HepG2 (cell line): ENCODE results near the gene FIBIN. TPM values are rescaled to one million over a fixed set of nuclear protein-coding genes. Genes with fewer than 3 reads are reported as not detected.

Experiments
- ATAC-seq: fragments of 200-7000 bp; cut with Tn5 transposase; 3 replicates; pipeline ENCODE4 v1.9.1; 2020; ENCODE audit warnings: mild to moderate bottlenecking, moderate library complexity
- BruUV-seq: library from RNA; stranded (reverse); fragments of 400-500 nt; replicated peaks from 2 replicates; lab custom pipeline; 2021; lab: Mats Ljungman, UMichigan
- CTCF ChIA-PET: fragments of 300-600 bp; formaldehyde crosslinking; extraction: SDS; loops from one replicate; lab custom pipeline; 2021; ENCODE audit warnings: low total read pairs, inconsistent platforms, low intra/inter-chr PET ratio; lab: Yijun Ruan, JAX
- POLR2A ChIA-PET: fragments of 350-600 bp; sonication (Branson Sonifier 250); formaldehyde crosslinking; loops from one replicate; lab custom pipeline; 2020; ENCODE audit warnings: antibody characterized with exemption, inconsistent platforms; lab: Yijun Ruan, JAX
- DNase-seq: peaks from one replicate; pipeline ENCODE4 v3.0.0-alpha.2; 2015; ENCODE audit warnings: low spot score
- FAIRE-seq: peaks from 3 replicates; lab custom pipeline; 2011; peaks lifted over from hg19 to GRCh38; lab: Jason Lieb, UNC
- H2AFZ ChIP-seq: one replicate; pipeline ENCODE4 v1.6.1; 2011; ENCODE audit warnings: low read length, inconsistent platforms
- H3K27ac ChIP-seq: fragments of 300-600 bp; 3 replicates; pipeline ENCODE4 v1.8.0; 2011; ENCODE audit warnings: mixed run types, mild to moderate bottlenecking, mixed read lengths, low read length, inconsistent platforms; ENCODE audit not compliant: insufficient read depth; ENCODE audit errors: extremely low read length
- H3K27me3 ChIP-seq, 2 experiments: fragments of 200-600 bp in 1 of 2; 2 replicates in 1 of 2; 3 replicates in 1 of 2; pipeline versions ENCODE4 v1.6.0 to v1.8.0; 2011; ENCODE audit warnings: low read length in 2 of 2, mild to moderate bottlenecking in 2 of 2, moderate library complexity in 2 of 2, inconsistent platforms in 1 of 2; ENCODE audit not compliant: insufficient read depth in 2 of 2, control insufficient read depth in 1 of 2
- H3K36me3 ChIP-seq, 2 experiments: fragments of 200-600 bp in 1 of 2; replicated peaks in 1 of 2; 2 replicates in 1 of 2; 3 replicates in 1 of 2; pipeline versions ENCODE4 v1.5.1 to v1.8.0; 2011; ENCODE audit warnings: low read length in 2 of 2, inconsistent platforms in 1 of 2; ENCODE audit not compliant: insufficient read depth in 2 of 2, control insufficient read depth in 1 of 2
- H3K4me1 ChIP-seq: 2 replicates; pipeline ENCODE4 v1.5.1; 2012; ENCODE audit warnings: low read length, inconsistent platforms; ENCODE audit not compliant: insufficient read depth
- H3K4me2 ChIP-seq: 2 replicates; pipeline ENCODE4 v1.6.0; 2011; ENCODE audit warnings: low read depth, low read length, inconsistent platforms
- H3K4me3 ChIP-seq, 3 experiments: fragments of 200-600 bp in 1 of 3; sonication (generic), shearing (Covaris generic) in 1 of 3; replicated peaks in 1 of 3; 2 replicates each; pipeline ENCODE4 v1.5.1; 2011 to 2016; ENCODE audit warnings: low read length in 3 of 3, inconsistent platforms in 2 of 3, low read depth in 2 of 3, mild to moderate bottlenecking in 2 of 3, control low read depth in 1 of 3, mixed read lengths in 1 of 3; ENCODE audit not compliant: insufficient read depth in 1 of 3
- H3K79me2 ChIP-seq: one replicate; pipeline ENCODE4 v1.6.1; 2011; ENCODE audit warnings: low read length, inconsistent platforms; ENCODE audit not compliant: insufficient read depth
- H3K9ac ChIP-seq: 2 replicates; pipeline ENCODE4 v1.6.0; 2011; ENCODE audit warnings: mild to moderate bottlenecking, low read depth, low read length, inconsistent platforms; ENCODE audit not compliant: insufficient read depth
- H3K9me3 ChIP-seq: 2 replicates; pipeline ENCODE4 v1.5.1; 2012; ENCODE audit warnings: mild to moderate bottlenecking, low read length
- H4K20me1 ChIP-seq: 2 replicates; pipeline ENCODE4 v1.6.0; 2011; ENCODE audit warnings: inconsistent platforms, mild to moderate bottlenecking, low read length, moderate library complexity; ENCODE audit not compliant: insufficient read depth
- EHMT2 ChIP-seq: fragments of 200-600 bp; sonication (generic); IDR thresholded peaks from 2 replicates; pipeline ENCODE4 v1.7.0; 2017; ENCODE audit warnings: antibody characterized with exemption, low read depth, low read length, borderline replicate concordance
- EZH2 ChIP-seq: conservative IDR thresholded peaks from 2 replicates; pipeline ENCODE4 v1.6.1; 2012; ENCODE audit warnings: mild to moderate bottlenecking, low read depth, low read length, moderate library complexity
- MED1 ChIP-seq: sonication (generic); formaldehyde crosslinking; IDR thresholded peaks from 2 replicates; pipeline ENCODE4 v1.4.0; 2020; ENCODE audit warnings: missing genetic modification reagents
- PBX3 ChIP-seq: sonication (generic); formaldehyde crosslinking; IDR thresholded peaks from 2 replicates; pipeline ENCODE4 v1.8.1; 2023; ENCODE audit warnings: missing genetic modification reagents, inconsistent platforms, borderline replicate concordance
- SRSF4 ChIP-seq: fragments of 200-400 bp; formaldehyde crosslinking; IDR thresholded peaks from one replicate; pipeline ENCODE4 v1.6.1; 2018; ENCODE audit warnings: mild to moderate bottlenecking, low read depth, low read length, moderate library complexity; ENCODE audit not compliant: poor library complexity, severe bottlenecking
- ZNF160 ChIP-seq: sonication (generic); formaldehyde crosslinking; IDR thresholded peaks from 2 replicates; pipeline ENCODE4 v1.8.0; 2022; ENCODE audit warnings: mild to moderate bottlenecking, inconsistent platforms, missing genetic modification reagents
- ZNF263 ChIP-seq: sonication (generic); formaldehyde crosslinking; IDR thresholded peaks from 2 replicates; pipeline ENCODE4 v1.4.0; 2020; ENCODE audit warnings: missing genetic modification reagents
- ZNF724P ChIP-seq: sonication (generic); formaldehyde crosslinking; IDR thresholded peaks from 2 replicates; pipeline ENCODE4 v1.8.0; 2022; ENCODE audit warnings: missing genetic modification reagents, borderline replicate concordance
- WGBS: methylation state at CpG from one replicate; pipeline ENCODE4 v1.1.6; 2017; ENCODE audit warnings: low lambda C conversion rate; 5-methylcytosine and 5-hydroxymethylcytosine counted together
- in situ Hi-C: cut with HindIII; loops from 2 replicates; pipeline ENCODE4 v1.10.0; 2017; ENCODE audit warnings: low pct_unique_long_range_greater_than_20kb; ENCODE audit not compliant: extremely low pct_ligation_motif_present
- intact Hi-C: fragments of 100-400 bp; cut with micrococcal nuclease; formaldehyde crosslinking; loops from one replicate; pipeline ENCODE4 v1.10.0; 2022; ENCODE audit not compliant: unreplicated experiment
- polyA plus RNA-seq, 8 experiments: library from polyadenylated mRNA; depleted of rRNA in 3 of 8; stranded (reverse) in 7 of 8; unstranded in 1 of 8; fragments of >200 nt; fragmentation: Illumina TruSeq in 4 of 8; extraction: Trizol in 4 of 8; gene quantifications; 2 replicates each; pipeline versions ENCODE4 v1.2.1 to v1.2.3, GENCODE V29; 2011 to 2016; ENCODE audit warnings: low read depth in 4 of 8, missing spikeins in 1 of 8, mixed read lengths in 1 of 8; ENCODE audit not compliant: insufficient read depth in 1 of 8
- total RNA-seq, 5 experiments: library from RNA; depleted of rRNA; stranded (reverse); fragments of >200 nt; fragmentation: Illumina TruSeq; extraction: Trizol; gene quantifications; 2 replicates each; pipeline ENCODE4 v1.2.3, GENCODE V29; 2016; ENCODE audit warnings: low read depth in 1 of 5
- TF ChIP-seq, protein P1 (sequence below): sonication (generic); formaldehyde crosslinking; IDR thresholded peaks from 2 replicates; pipeline ENCODE4 v1.8.1; 2023; ENCODE audit warnings: mild to moderate bottlenecking, missing genetic modification reagents, borderline replicate concordance
- TF ChIP-seq, protein P2 (sequence below): sonication (generic); formaldehyde crosslinking; IDR thresholded peaks from 2 replicates; pipeline ENCODE4 v1.9.0; 2021; ENCODE audit warnings: missing genetic modification reagents, mild to moderate bottlenecking, borderline replicate concordance

FIBIN gene
- total and polyA plus RNA-seq, 2 of the 13 experiments (the other 11 are each of a cell fraction or from before 2014, with no cell fraction given): not detected

- H3K4me3 ChIP-seq: no peak overlapping the region
- FAIRE-seq (no peak), ATAC-seq (no peak), DNase-seq (no peak)
- BruUV-seq: no TSS peak
- H3K27ac ChIP-seq: no peak overlapping the region
- ChIA-PET POLR2A (no interaction called here), CTCF (no interaction called here)
- no peak overlapping the region for H3K4me2 ChIP-seq
- intact Hi-C loops (no loop called here), in situ Hi-C loops (no loop called here)
- TF ChIP-seq ZNF160 (CRISPR knock-in tag): no peak
- no peak for TF ChIP-seq ZNF263
- TF ChIP-seq, protein P1, sequence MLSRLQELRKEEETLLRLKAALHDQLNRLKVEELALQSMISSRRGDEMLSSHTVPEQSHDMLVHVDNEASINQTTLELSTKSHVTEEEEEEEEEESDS (CRISPR knock-in tag): no peak
- TF ChIP-seq SRSF4: no peak
- no peak for TF ChIP-seq EHMT2
- TF ChIP-seq ZNF724P: no peak
- TF ChIP-seq, protein P2, sequence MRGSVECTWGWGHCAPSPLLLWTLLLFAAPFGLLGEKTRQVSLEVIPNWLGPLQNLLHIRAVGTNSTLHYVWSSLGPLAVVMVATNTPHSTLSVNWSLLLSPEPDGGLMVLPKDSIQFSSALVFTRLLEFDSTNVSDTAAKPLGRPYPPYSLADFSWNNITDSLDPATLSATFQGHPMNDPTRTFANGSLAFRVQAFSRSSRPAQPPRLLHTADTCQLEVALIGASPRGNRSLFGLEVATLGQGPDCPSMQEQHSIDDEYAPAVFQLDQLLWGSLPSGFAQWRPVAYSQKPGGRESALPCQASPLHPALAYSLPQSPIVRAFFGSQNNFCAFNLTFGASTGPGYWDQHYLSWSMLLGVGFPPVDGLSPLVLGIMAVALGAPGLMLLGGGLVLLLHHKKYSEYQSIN (CRISPR knock-in tag): no peak
- TF ChIP-seq PBX3 (CRISPR knock-in tag): no peak
- no peak for TF ChIP-seq MED1
- no peak for TF ChIP-seq EZH2
- no peaks in the 10 kb centered on the region for H3K79me2 ChIP-seq
- no peaks in the 10 kb centered on the region for H3K36me3 ChIP-seq
- H3K4me1 ChIP-seq: no peaks in the 10 kb centered on the region
- WGBS: 50% methylated on average over 4 of the region's 4 CpGs
- no peaks in the 10 kb centered on the region for H4K20me1 ChIP-seq
- H3K27me3 ChIP-seq: no peaks in the 10 kb centered on the region
- no peak overlapping the region for H2AFZ ChIP-seq
- no peak overlapping the region for H3K9ac ChIP-seq
- H3K9me3 ChIP-seq: no peaks in the 10 kb centered on the region
These were observed 18.5 kb downstream of the FIBIN start for GRCh38 chr11:27012234-27012921.
